Stimulated activated CD8-positive, alpha-beta memory T cell treated with anti-CD3 and anti-CD28 coated beads, Interleukin-15, amount 100 ng/mL, for 48 hours (primary cell): ENCODE measurements around the gene RAB43.
"Not testable (repeated sequence)": the region's sequence is repeated elsewhere in the genome, so short reads cannot be mapped to it uniquely, and the experiment has no call there.

Experiments
- DNase-seq, 2 donors: peaks; one replicate each; pipeline ENCODE4 v3.0.0-alpha.2; 2020; ENCODE audit warnings: low read depth in 2 of 2

RAB43 gene

GRCh38 chr3:129122412-129123011, 908 bp upstream of the RAB43 start:
- no peak for DNase-seq

GRCh38 chr3:129121016-129121791, 400 bp downstream of the RAB43 start:
- no peak for DNase-seq

GRCh38 chr3:129120254-129121004, 1.2 kb downstream of the RAB43 start:
- peak; percentile 85 to 89 for DNase-seq

- no peak for DNase-seq
Measured at GRCh38 chr3:129119365-129120100, 2.1 kb downstream of the RAB43 start.

GRCh38 chr3:129118745-129119144, 2.9 kb downstream of the RAB43 start:
- DNase-seq, result no peak

- no peak for DNase-seq
Measured at GRCh38 chr3:129117134-129117533, 4.5 kb downstream of the RAB43 start.

GRCh38 chr3:129116482-129116946, 5.1 kb downstream of the RAB43 start:
- DNase-seq, result no peak

- DNase-seq, result no peak
Measured at GRCh38 chr3:129114455-129114854, 7.1 kb downstream of the RAB43 start.

GRCh38 chr3:129112308-129113052, 9.1 kb downstream of the RAB43 start:
- peak; percentile 28 to 38 for DNase-seq

GRCh38 chr3:129111076-129111780, 10.4 kb downstream of the RAB43 start:
- not testable (repeated sequence) for DNase-seq

- DNase-seq, result no peak
Measured at GRCh38 chr3:129107793-129108192, 13.8 kb downstream of the RAB43 start.

- DNase-seq, result no peak
Measured at GRCh38 chr3:129106866-129107565, 14.6 kb downstream of the RAB43 start.

- DNase-seq, result no peak
Measured at GRCh38 chr3:129106320-129106719, 15.3 kb downstream of the RAB43 start.

GRCh38 chr3:129105862-129106261, 15.7 kb downstream of the RAB43 start:
- DNase-seq, result no peak

- no peak for DNase-seq
Measured at GRCh38 chr3:129104498-129105079, 17.0 kb downstream of the RAB43 start.

- no peak for DNase-seq
Measured at GRCh38 chr3:129104051-129104450, 17.6 kb downstream of the RAB43 start.

- no peak for DNase-seq
Measured at GRCh38 chr3:129103296-129103695, 18.3 kb downstream of the RAB43 start.

- no peak for DNase-seq
Measured at GRCh38 chr3:129101370-129102138, 20.1 kb downstream of the RAB43 start.

- no peak for DNase-seq
Measured at GRCh38 chr3:129100274-129100673, 21.3 kb downstream of the RAB43 start.
